GM21423 (cell line): ENCODE measurements around the gene BSCL2.
A peak's percentile ranks its signal among the peaks of the same experiment; 100 is the strongest.
"Not testable (repeated sequence)": the region's sequence is repeated elsewhere in the genome, so short reads cannot be mapped to it uniquely, and the experiment has no call there.

Experiments used
- ATAC-seq: cut with Tn5 transposase; IDR thresholded peaks from one replicate; pipeline ENCODE4 v1.9.1; 2021; ENCODE audit warnings: mild to moderate bottlenecking, moderate library complexity; ENCODE audit not compliant: unreplicated experiment

The BSCL2 gene

GRCh38 chr11:62719302-62719978, 12.2 kb upstream of the BSCL2 start:
- no peak for ATAC-seq

GRCh38 chr11:62716816-62717215, 9.6 kb upstream of the BSCL2 start:
- no peak for ATAC-seq

- no peak for ATAC-seq
These were observed 9.0 kb upstream of the BSCL2 start for GRCh38 chr11:62716206-62716605.

- no peak for ATAC-seq
These were observed 8.2 kb upstream of the BSCL2 start for GRCh38 chr11:62715150-62716130.

GRCh38 chr11:62713343-62713742, 6.1 kb upstream of the BSCL2 start:
- ATAC-seq = no peak

GRCh38 chr11:62712861-62713260, 5.6 kb upstream of the BSCL2 start:
- ATAC-seq = no peak

GRCh38 chr11:62712276-62712812, 5.1 kb upstream of the BSCL2 start:
- no peak for ATAC-seq

- peak; percentile 6 for ATAC-seq
These were observed 2.7 kb upstream of the BSCL2 start for GRCh38 chr11:62710001-62710345.

- ATAC-seq = peak; percentile 65
These were observed 2.2 kb upstream of the BSCL2 start for GRCh38 chr11:62709247-62710000.

GRCh38 chr11:62708793-62709192, 1.6 kb upstream of the BSCL2 start:
- ATAC-seq = no peak

GRCh38 chr11:62708392-62708791, 1.2 kb upstream of the BSCL2 start:
- no peak for ATAC-seq

- no peak for ATAC-seq
These were observed 375 bp downstream of the BSCL2 start for GRCh38 chr11:62706850-62707247.

- ATAC-seq = peak; percentile 51
These were observed 1.1 kb downstream of the BSCL2 start for GRCh38 chr11:62705880-62706849.

GRCh38 chr11:62705413-62705812, 1.8 kb downstream of the BSCL2 start:
- no peak for ATAC-seq

GRCh38 chr11:62703921-62704320, 3.3 kb downstream of the BSCL2 start:
- not testable (repeated sequence) for ATAC-seq

GRCh38 chr11:62702246-62702645, 5.0 kb downstream of the BSCL2 start:
- ATAC-seq = no peak

GRCh38 chr11:62694455-62695167, 12.6 kb downstream of the BSCL2 start:
- no peak for ATAC-seq

- ATAC-seq = not testable (repeated sequence)
These were observed 13.6 kb downstream of the BSCL2 start for GRCh38 chr11:62693624-62694023.

- ATAC-seq = no peak
These were observed 17.6 kb downstream of the BSCL2 start, which contains the start of gene LRRN4CL for GRCh38 chr11:62689421-62690183. Gene LRRN4CL, minus strand, starts transcription at chr11:62689530. Its CDS starts 1,022 bp downstream, at chr11:62688508.
